ENCODE measurements around the gene DLG5. TPM values are rescaled to one million over a fixed set of nuclear protein-coding genes. Genes with fewer than 3 reads are reported as not detected.

The DLG5 gene
- total and polyA plus RNA-seq, 2 experiments from 2014 or later: 15.5 to 29.3 TPM

DNA sequence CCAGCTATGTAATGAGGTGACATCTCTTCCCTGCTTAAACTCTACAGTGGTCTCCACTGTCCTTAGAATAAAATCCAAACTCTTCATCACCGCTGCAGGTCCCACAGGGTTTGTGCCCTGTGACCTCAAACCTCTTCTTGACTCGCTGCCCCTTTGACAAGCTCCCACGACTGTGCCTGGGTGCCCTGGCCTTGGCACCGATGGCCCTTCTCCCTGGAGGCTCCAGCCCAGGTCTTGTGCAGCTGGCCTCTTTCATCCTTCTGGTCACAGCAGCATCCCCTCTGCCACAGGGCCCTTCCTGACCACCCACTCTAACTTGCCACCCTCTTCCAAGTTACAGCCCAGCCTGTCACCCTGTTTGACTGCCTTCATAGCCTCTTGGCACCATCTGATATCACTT is 108.2 kb downstream of the DLG5 start:
- Histone ChIP-seq H2AFZ (no peak overlapping the region), H3K4me2 (no peak overlapping the region), H3K9me2 (replicated peaks; ENCODE audit: insufficient read depth) (no peaks in the 10 kb centered on the region), H3K79me2 (no peaks in the 10 kb centered on the region), H3K27ac (no peak overlapping the region), H4K20me1 (ENCODE audit: insufficient read depth, poor library complexity, severe bottlenecking) (no peaks in the 10 kb centered on the region), H3K4me1 (ENCODE audit: insufficient read depth) (no peaks in the 10 kb centered on the region), H3K4me3 (no peak overlapping the region), H3K27me3 (no peaks in the 10 kb centered on the region), H3K9me3 (ENCODE audit: low read depth) (no peaks in the 10 kb centered on the region), H3K36me3 (replicated peaks; ENCODE audit: insufficient read depth, low read depth) (no peaks in the 10 kb centered on the region)
- TF ChIP-seq EZH2phosphoT487 (IDR thresholded peaks at IDR 0.05; ENCODE audit: low read depth, severe bottlenecking, unreplicated experiment): no peak
- no peak for TF ChIP-seq EZH2 (IDR thresholded peaks at IDR 0.05; ENCODE audit: borderline replicate concordance)
- 91% methylated on average over 4 of the region's 4 CpGs for WGBS (ENCODE audit: low lambda C conversion rate, missing lambda C conversion rate)
- DNase-seq (ENCODE audit: low spot score): no peak

DNA sequence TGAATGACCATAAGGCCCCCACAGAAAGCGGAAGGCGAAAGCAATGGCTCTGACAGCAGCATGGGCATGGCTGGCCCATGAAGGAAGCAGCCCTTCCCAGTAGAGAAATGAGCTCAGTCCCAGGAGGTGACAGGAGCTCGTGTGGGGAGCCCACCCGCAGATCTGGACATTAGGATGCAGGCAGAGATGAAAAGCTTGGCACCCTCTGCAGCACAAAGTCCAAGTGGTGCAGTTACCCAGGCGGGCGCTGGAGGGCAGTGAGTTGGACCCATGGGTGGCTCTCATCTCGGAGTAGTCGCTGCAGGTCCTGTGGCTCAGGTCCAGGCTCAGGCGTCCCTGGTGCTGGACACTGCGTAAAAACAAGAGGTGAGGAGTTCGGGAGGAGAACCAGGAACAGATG is 109.0 kb downstream of the DLG5 start:
- Histone ChIP-seq H3K4me3 (no peak overlapping the region), H2AFZ (no peak overlapping the region), H3K9me3 (ENCODE audit: low read depth) (no peaks in the 10 kb centered on the region), H3K79me2 (no peaks in the 10 kb centered on the region), H3K4me1 (ENCODE audit: insufficient read depth) (no peaks in the 10 kb centered on the region), H3K27ac (no peak overlapping the region), H3K27me3 (no peaks in the 10 kb centered on the region), H3K4me2 (no peak overlapping the region), H3K36me3 (replicated peaks; ENCODE audit: insufficient read depth, low read depth) (no peaks in the 10 kb centered on the region), H4K20me1 (ENCODE audit: insufficient read depth, poor library complexity, severe bottlenecking) (no peaks in the 10 kb centered on the region), H3K9me2 (replicated peaks; ENCODE audit: insufficient read depth) (no peaks in the 10 kb centered on the region)
- 97% methylated on average over 11 of the region's 11 CpGs for WGBS (ENCODE audit: low lambda C conversion rate, missing lambda C conversion rate)
- TF ChIP-seq, protein P1, sequence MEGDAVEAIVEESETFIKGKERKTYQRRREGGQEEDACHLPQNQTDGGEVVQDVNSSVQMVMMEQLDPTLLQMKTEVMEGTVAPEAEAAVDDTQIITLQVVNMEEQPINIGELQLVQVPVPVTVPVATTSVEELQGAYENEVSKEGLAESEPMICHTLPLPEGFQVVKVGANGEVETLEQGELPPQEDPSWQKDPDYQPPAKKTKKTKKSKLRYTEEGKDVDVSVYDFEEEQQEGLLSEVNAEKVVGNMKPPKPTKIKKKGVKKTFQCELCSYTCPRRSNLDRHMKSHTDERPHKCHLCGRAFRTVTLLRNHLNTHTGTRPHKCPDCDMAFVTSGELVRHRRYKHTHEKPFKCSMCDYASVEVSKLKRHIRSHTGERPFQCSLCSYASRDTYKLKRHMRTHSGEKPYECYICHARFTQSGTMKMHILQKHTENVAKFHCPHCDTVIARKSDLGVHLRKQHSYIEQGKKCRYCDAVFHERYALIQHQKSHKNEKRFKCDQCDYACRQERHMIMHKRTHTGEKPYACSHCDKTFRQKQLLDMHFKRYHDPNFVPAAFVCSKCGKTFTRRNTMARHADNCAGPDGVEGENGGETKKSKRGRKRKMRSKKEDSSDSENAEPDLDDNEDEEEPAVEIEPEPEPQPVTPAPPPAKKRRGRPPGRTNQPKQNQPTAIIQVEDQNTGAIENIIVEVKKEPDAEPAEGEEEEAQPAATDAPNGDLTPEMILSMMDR (IDR thresholded peaks at IDR 0.05; ENCODE audit: poor library complexity): no peak
- TF ChIP-seq EZH2phosphoT487 (IDR thresholded peaks at IDR 0.05; ENCODE audit: low read depth, severe bottlenecking, unreplicated experiment) (no peak), EZH2 (IDR thresholded peaks at IDR 0.05; ENCODE audit: borderline replicate concordance) (no peak)
- no peak for DNase-seq (ENCODE audit: low spot score)

DNA sequence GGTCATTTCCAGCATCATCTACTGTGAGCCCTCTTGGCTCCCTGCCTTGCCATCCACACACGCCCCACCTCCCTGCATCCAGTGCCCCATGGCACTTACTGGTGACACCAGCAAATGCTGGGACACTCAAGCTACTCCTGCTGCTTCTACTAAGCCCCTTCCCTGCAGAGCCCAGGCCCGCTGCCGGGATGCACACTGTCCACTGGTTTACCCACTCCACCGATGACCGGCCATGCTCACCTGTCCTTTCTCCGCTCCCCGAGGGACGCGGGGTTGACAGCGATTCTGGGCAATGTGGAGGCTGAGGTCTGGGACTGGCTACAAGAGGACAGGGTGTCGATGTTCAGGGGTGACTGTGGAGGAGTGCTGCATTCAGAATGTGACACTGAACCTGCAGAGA is 110.2 kb downstream of the DLG5 start:
- H3K79me2 ChIP-seq: no peaks in the 10 kb centered on the region
- H3K9me3 ChIP-seq (ENCODE audit: low read depth): no peaks in the 10 kb centered on the region
- no peaks in the 10 kb centered on the region for H3K4me1 ChIP-seq (ENCODE audit: insufficient read depth)
- TF ChIP-seq EZH2 (IDR thresholded peaks at IDR 0.05; ENCODE audit: borderline replicate concordance) (no peak), EZH2phosphoT487 (IDR thresholded peaks at IDR 0.05; ENCODE audit: low read depth, severe bottlenecking, unreplicated experiment) (no peak)
- TF ChIP-seq, protein P1 (IDR thresholded peaks at IDR 0.05; ENCODE audit: poor library complexity): no peak
- H3K27me3 ChIP-seq: no peaks in the 10 kb centered on the region
- no peaks in the 10 kb centered on the region for H3K36me3 ChIP-seq (replicated peaks; ENCODE audit: insufficient read depth, low read depth)
- no peaks in the 10 kb centered on the region for H4K20me1 ChIP-seq (ENCODE audit: insufficient read depth, poor library complexity, severe bottlenecking)
- WGBS (ENCODE audit: low lambda C conversion rate, missing lambda C conversion rate): 96% methylated on average over 11 of the region's 11 CpGs
- no peak overlapping the region for H3K27ac ChIP-seq
- DNase-seq (ENCODE audit: low spot score): no peak
- no peak overlapping the region for H2AFZ ChIP-seq
- no peak overlapping the region for H3K4me2 ChIP-seq
- no peaks in the 10 kb centered on the region for H3K9me2 ChIP-seq (replicated peaks; ENCODE audit: insufficient read depth)
- no peak overlapping the region for H3K4me3 ChIP-seq

DNA sequence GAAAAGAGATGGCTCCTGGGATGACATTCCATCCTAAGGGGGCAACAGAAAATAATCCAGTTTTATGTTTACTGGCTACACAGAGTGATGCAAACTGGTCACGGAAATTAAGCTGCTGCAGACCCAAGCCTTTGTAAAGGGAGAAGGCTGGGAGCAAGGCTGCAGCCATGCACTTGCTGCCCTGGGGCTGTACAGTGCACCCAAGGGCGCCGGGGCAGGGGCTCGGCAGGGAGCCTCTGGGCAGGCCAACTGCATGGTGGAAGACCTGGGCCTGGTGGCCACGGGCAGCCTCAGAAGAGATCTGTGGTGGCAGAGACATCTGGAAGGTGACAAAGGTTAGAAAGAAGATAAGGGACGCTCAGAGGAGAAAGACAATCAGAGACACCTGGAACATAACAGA is 113.8 kb downstream of the DLG5 start:
- no peaks in the 10 kb centered on the region for H3K9me3 ChIP-seq (ENCODE audit: low read depth)
- H3K9me2 ChIP-seq (replicated peaks; ENCODE audit: insufficient read depth): no peaks in the 10 kb centered on the region
- H3K4me1 ChIP-seq (ENCODE audit: insufficient read depth): no peaks in the 10 kb centered on the region
- WGBS (ENCODE audit: low lambda C conversion rate, missing lambda C conversion rate): 86% methylated on average over 6 of the region's 6 CpGs
- no peaks in the 10 kb centered on the region for H4K20me1 ChIP-seq (ENCODE audit: insufficient read depth, poor library complexity, severe bottlenecking)
- no peak overlapping the region for H3K4me2 ChIP-seq
- H3K4me3 ChIP-seq: no peak overlapping the region
- H3K27me3 ChIP-seq: no peaks in the 10 kb centered on the region
- no peaks in the 10 kb centered on the region for H3K36me3 ChIP-seq (replicated peaks; ENCODE audit: insufficient read depth, low read depth)
- H3K27ac ChIP-seq: no peak overlapping the region
- H2AFZ ChIP-seq: no peak overlapping the region
- H3K79me2 ChIP-seq: no peaks in the 10 kb centered on the region
- DNase-seq (ENCODE audit: low spot score): no peak
- TF ChIP-seq, protein P1 (IDR thresholded peaks at IDR 0.05; ENCODE audit: poor library complexity): no peak
- no peak for TF ChIP-seq EZH2phosphoT487 (IDR thresholded peaks at IDR 0.05; ENCODE audit: low read depth, severe bottlenecking, unreplicated experiment)
- TF ChIP-seq EZH2 (IDR thresholded peaks at IDR 0.05; ENCODE audit: borderline replicate concordance): no peak
